Ovary (tissue), 3 donors: ENCODE data around the gene FRZB.

ENCODE experiments used
- CTCF ChIP-seq, 3 donors: fragments of 450-650 bp in 2 of 3; fragments of 200-600 bp in 1 of 3; IDR thresholded peaks; one replicate each; pipeline versions ENCODE4 v1.5.1 to v1.8.0; 2016 to 2022; ENCODE audit warnings: antibody characterized with exemption in 3 of 3, mild to moderate bottlenecking in 1 of 3
- EP300 ChIP-seq: sonication (generic); formaldehyde crosslinking; IDR thresholded peaks from one replicate; pipeline ENCODE4 v1.6.1; 2017; ENCODE audit warnings: antibody characterized with exemption
- POLR2A ChIP-seq: fragments of 450-650 bp; IDR thresholded peaks from one replicate; pipeline ENCODE4 v1.6.1; 2017; ENCODE audit warnings: antibody characterized with exemption, mild to moderate bottlenecking, moderate library complexity
- donor health status: DM: no; HTN: no; CAD: no.

GRCh38 chr2:182819412-182819811 lies 47.0 kb downstream of the FRZB start:
- TF ChIP-seq POLR2A (no peak), CTCF (IDR thresholded peaks at IDR 0.05) (no peak), EP300 (no peak)
